Dendritic cell treated with granulocyte-macrophage colony-stimulating factor and Interleukin-4, amounts not matched to agents 40 ng/mL and 50 ng/mL, for 4 days (primary cell): ENCODE results near the gene RBMX.

Experiments
- H3K27ac Mint-ChIP-seq: one replicate; pipeline ENCODE4 v1.8.0; 2022; ENCODE audit warnings: mild to moderate bottlenecking, mixed read lengths
- H3K27me3 Mint-ChIP-seq: one replicate; pipeline ENCODE4 v1.8.0; 2022; ENCODE audit warnings: mild to moderate bottlenecking, mixed read lengths
- H3K36me3 Mint-ChIP-seq: one replicate; pipeline ENCODE4 v1.8.0; 2022; ENCODE audit warnings: low read depth, mixed read lengths
- H3K4me1 Mint-ChIP-seq: one replicate; pipeline ENCODE4 v1.8.0; 2022; ENCODE audit warnings: low read depth, mixed read lengths
- H3K4me3 Mint-ChIP-seq: one replicate; pipeline ENCODE4 v1.8.0; 2022; ENCODE audit warnings: mild to moderate bottlenecking, moderate library complexity, mixed read lengths
- H3K9me3 Mint-ChIP-seq: one replicate; pipeline ENCODE4 v1.8.0; 2022; ENCODE audit warnings: mixed read lengths
- intact Hi-C: fragments of 100-400 bp; cut with micrococcal nuclease; formaldehyde crosslinking; loops from one replicate; pipeline ENCODE4 v1.15.0; 2022

The RBMX gene

DNA sequence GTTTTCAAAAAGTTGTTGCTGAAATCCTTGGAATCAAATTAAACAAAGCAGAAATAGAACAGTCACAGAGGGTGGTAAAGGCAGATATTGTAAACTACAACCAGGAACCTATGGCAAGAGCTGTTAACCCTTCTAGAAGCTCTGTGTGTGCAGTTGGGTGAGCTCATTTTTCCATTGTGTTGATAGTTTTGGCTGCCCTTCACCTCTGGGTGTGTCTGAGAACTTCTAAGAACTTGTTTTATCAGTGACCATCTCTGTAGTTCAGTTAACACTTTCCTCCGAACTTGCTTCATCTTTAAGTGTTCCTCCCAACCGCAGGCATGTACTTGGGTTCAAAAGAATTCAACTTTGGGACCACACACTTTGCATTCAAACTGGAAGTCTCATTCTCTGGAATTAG is 32.7 kb downstream of the RBMX start:
- Mint-ChIP-seq H3K27ac (no peak overlapping the region), H3K36me3 (peaks cover 54% of the 10 kb centered on the region), H3K27me3 (no peaks in the 10 kb centered on the region), H3K4me1 (peaks cover 16% of the 10 kb centered on the region), H3K4me3 (no peak overlapping the region), H3K9me3 (no peaks in the 10 kb centered on the region)
- intact Hi-C loops: no loop called here

GRCh38 chrX:136839196-136839595 is 41.3 kb downstream of the RBMX start:
- H3K27me3 Mint-ChIP-seq: no peaks in the 10 kb centered on the region
- no peaks in the 10 kb centered on the region for H3K4me1 Mint-ChIP-seq
- no peak overlapping the region for H3K27ac Mint-ChIP-seq
- H3K9me3 Mint-ChIP-seq: no peaks in the 10 kb centered on the region
- peaks cover 16% of the 10 kb centered on the region for H3K36me3 Mint-ChIP-seq
- intact Hi-C loops: no loop called here
- H3K4me3 Mint-ChIP-seq: no peak overlapping the region

GRCh38 chrX:136835761-136836160 is 44.8 kb downstream of the RBMX start:
- Mint-ChIP-seq H3K4me1 (no peaks in the 10 kb centered on the region), H3K9me3 (no peaks in the 10 kb centered on the region), H3K4me3 (no peak overlapping the region), H3K27ac (no peak overlapping the region), H3K27me3 (no peaks in the 10 kb centered on the region), H3K36me3 (peaks cover 5% of the 10 kb centered on the region)
- intact Hi-C loops: no loop called here

DNA sequence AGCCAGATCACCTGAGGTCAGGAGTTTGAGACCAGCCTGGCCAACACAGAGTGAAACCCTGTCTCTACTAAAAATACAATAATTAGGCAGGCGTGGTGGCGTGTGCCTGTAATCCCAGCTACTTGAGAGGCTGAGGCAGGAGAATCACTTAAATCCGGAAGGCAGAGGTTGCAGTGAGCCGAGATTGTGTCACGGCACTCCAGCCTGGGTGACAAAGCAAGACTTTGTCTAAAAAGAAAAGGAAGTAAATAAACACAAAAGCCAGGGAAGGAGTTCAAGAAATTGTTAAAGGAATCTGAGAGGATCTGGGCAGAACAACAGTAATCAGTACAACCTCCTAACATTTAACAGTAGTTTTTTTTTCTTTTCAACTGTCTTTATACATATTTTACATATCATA is 51.1 kb downstream of the RBMX start:
- Mint-ChIP-seq H3K27ac (peak overlapping the region; percentile 65), H3K9me3 (no peaks in the 10 kb centered on the region)
- intact Hi-C loops: loop anchor here (2.0 kb wide), 1 partner anchor 51 kb away; no protein-coding TSS in a partner anchor

DNA sequence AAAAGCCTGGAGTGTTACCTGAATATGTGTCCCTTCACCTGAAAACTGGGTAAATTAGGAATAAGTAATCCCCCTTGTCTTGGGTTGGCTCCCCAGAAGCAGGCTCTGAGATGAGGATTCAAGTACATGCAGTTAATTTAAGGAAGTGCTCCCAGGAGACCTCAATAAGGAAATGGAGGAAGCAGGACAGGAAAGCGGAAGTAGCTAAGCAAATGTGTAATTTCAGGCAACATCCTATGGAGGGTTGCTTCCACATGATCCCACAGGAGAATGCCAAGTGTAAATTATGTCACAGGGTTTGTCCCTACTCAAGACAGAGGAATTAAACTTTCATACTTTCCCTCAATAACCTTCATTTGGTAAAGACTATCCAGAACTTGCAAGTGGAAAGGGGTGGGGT is 51.7 kb downstream of the RBMX start:
- Mint-ChIP-seq H3K9me3 (no peaks in the 10 kb centered on the region), H3K4me1 (peaks cover 21% of the 10 kb centered on the region), H3K36me3 (no peaks in the 10 kb centered on the region), H3K27me3 (no peaks in the 10 kb centered on the region), H3K27ac (peak overlapping the region; percentile 65), H3K4me3 (no peak overlapping the region)
- intact Hi-C loops: loop anchor here (2.0 kb wide), 1 partner anchor 50 kb away; no protein-coding TSS in a partner anchor

More for the DNA sequence above, 51.1 kb downstream of the RBMX start:
- no peaks in the 10 kb centered on the region for H3K36me3 Mint-ChIP-seq
- no peaks in the 10 kb centered on the region for H3K27me3 Mint-ChIP-seq
- peaks cover 21% of the 10 kb centered on the region for H3K4me1 Mint-ChIP-seq
- no peak overlapping the region for H3K4me3 Mint-ChIP-seq

- Mint-ChIP-seq H3K27ac (no peak overlapping the region), H3K27me3 (no peaks in the 10 kb centered on the region), H3K4me1 (peaks cover 21% of the 10 kb centered on the region), H3K36me3 (no peaks in the 10 kb centered on the region), H3K4me3 (no peak overlapping the region), H3K9me3 (no peaks in the 10 kb centered on the region)
- intact Hi-C loops: no loop called here
Measured at GRCh38 chrX:136827026-136827425, 53.5 kb downstream of the RBMX start.

GRCh38 chrX:136825771-136826170 is 54.8 kb downstream of the RBMX start:
- Mint-ChIP-seq H3K9me3 (no peaks in the 10 kb centered on the region), H3K4me1 (peaks cover 21% of the 10 kb centered on the region), H3K4me3 (no peak overlapping the region), H3K27ac (no peak overlapping the region), H3K36me3 (no peaks in the 10 kb centered on the region), H3K27me3 (no peaks in the 10 kb centered on the region)
- intact Hi-C loops: no loop called here
